ENCODE measurements around the gene NOP10. TPM values are rescaled to one million over a fixed set of nuclear protein-coding genes. Genes with fewer than 3 reads are reported as not detected.

The NOP10 gene
- total RNA-seq, 3 donors from 2014 or later (not counting 1 experiment from before 2014, with no cell fraction given), result 56.6 to 69.9 (median 56.7) TPM

DNA sequence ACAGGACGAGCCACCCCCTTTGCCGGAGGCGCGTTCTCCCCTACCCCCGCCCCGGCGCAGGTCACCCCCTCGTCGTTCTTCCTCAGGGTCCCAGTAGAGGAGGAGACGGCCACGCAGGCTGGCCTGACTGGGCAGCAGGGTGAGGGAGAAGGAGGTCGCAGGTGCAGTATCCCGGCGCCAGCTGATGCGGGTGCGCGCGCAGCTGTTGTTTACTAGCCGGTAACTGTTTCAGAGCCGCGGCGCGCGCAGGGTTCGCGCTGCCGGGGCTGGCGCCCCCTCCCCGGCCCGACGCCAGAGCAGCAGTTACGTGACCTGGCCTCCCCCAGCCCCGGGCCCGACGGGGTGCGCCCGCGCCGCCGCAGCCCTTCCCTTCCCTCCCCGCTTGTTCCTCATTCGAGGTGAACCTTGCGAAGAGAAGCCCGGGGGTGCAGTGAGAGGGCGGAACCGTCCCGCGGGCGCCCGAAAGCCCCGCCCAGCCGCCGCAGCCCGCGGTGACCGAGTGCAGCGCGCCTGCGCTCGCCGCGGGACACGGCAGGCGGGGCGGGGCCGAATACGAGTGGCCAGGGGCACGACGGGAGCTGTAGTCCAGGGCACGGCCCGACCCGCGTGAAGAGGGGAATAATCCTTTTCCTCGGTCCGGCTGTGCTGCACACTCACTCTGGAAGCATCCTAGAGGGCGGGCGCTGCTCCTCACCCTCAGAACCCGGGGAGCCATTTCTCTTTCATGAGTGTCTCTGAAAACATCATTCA is 5.2 kb downstream of the NOP10 start, which contains the start of gene SLC12A6:
SLC12A6 (minus strand) TSS at position 225 of the 750 bp plus-strand sequence. CDS start 1,101 bp downstream, outside the sequence.
- DNase-seq (peak; percentile 91 to 95), ATAC-seq (peak; percentile 84 to 94 (median 91))
- H3K9me3 Mint-ChIP-seq, result no peaks in the 10 kb centered on the region
- no peaks in the 10 kb centered on the region for H3K27me3 ChIP-seq (ENCODE audit: control insufficient read depth, insufficient read depth, low read length)
- TF ChIP-seq, protein P1, sequence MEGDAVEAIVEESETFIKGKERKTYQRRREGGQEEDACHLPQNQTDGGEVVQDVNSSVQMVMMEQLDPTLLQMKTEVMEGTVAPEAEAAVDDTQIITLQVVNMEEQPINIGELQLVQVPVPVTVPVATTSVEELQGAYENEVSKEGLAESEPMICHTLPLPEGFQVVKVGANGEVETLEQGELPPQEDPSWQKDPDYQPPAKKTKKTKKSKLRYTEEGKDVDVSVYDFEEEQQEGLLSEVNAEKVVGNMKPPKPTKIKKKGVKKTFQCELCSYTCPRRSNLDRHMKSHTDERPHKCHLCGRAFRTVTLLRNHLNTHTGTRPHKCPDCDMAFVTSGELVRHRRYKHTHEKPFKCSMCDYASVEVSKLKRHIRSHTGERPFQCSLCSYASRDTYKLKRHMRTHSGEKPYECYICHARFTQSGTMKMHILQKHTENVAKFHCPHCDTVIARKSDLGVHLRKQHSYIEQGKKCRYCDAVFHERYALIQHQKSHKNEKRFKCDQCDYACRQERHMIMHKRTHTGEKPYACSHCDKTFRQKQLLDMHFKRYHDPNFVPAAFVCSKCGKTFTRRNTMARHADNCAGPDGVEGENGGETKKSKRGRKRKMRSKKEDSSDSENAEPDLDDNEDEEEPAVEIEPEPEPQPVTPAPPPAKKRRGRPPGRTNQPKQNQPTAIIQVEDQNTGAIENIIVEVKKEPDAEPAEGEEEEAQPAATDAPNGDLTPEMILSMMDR (IDR thresholded peaks at IDR 0.05), result no peak
- under 1% methylated on average over 78 of the region's 78 CpGs for WGBS (ENCODE audit: insufficient coverage)
- intact Hi-C loops (cut with micrococcal nuclease), result loop anchor here (2.0 to 5.0 kb wide), 2 partner anchors 113 to 235 kb away; partner anchors contain the start of genes EMC4, EMC7 and PGBD4
- no peaks in the 10 kb centered on the region for H3K9me3 ChIP-seq (ENCODE audit: control insufficient read depth, insufficient read depth, low read length)
- H3K4me1 ChIP-seq (ENCODE audit: control insufficient read depth, insufficient read depth, low read length), result peaks cover 41% of the 10 kb centered on the region
- peak within 1 kb of the TSS; percentile 79 for H3K4me3 ChIP-seq (ENCODE audit: low read length)
- H3K4me3 Mint-ChIP-seq, result peak within 1 kb of the TSS; percentile 97
- peak within 1 kb of the TSS; percentile 92 to 95 for H3K27ac Mint-ChIP-seq
- no peaks in the 10 kb centered on the region for H3K36me3 Mint-ChIP-seq
- H3K4me1 Mint-ChIP-seq, result peaks cover 47 to 52% of the 10 kb centered on the region in 2 donors
- H3K36me3 ChIP-seq (ENCODE audit: control insufficient read depth, insufficient read depth, low read length), result peaks cover 23% of the 10 kb centered on the region
- no peaks in the 10 kb centered on the region for H3K27me3 Mint-ChIP-seq (ENCODE audit: low read depth in 2 of 2)
- H3K27ac ChIP-seq (ENCODE audit: low read length), result peak within 1 kb of the TSS; percentile 76

DNA sequence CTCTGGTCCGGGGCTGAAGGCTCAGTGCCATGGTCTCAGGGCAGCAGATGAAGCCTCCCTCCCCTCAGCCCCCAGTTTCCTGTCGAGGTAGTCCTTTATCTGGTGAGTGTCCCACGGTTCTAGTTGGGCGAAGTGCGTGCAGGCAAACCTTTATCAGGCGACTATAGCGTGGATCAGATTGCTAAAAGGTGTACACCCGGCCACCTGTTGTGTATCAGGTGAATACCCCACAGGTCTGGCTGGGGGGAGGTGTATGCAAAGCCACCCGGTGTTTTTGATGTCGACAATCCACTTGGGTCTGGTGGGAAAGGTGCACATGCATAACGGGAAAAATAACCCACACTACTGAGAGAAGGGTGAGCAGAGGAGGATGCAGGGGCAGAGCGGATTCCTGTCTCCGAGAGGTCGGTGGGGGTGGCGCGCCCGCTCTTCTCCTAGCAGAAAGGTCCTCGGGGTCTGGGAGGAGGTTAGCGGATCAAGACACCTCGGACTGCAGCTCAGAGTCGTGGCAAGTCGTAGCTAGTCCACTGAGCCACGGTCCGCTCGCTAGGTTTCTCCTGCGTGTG is 5.9 kb downstream of the NOP10 start:
- TF ChIP-seq, protein P1 (IDR thresholded peaks at IDR 0.05), result no peak
- Mint-ChIP-seq H3K36me3 (no peaks in the 10 kb centered on the region), H3K4me3 (peak overlapping the region; percentile 97), H3K4me1 (peaks cover 52 to 55% of the 10 kb centered on the region in 2 donors), H3K27ac (peak overlapping the region; percentile 92 to 95), H3K9me3 (no peaks in the 10 kb centered on the region), H3K27me3 (ENCODE audit: low read depth in 2 of 2) (no peaks in the 10 kb centered on the region)
- Histone ChIP-seq H3K27me3 (ENCODE audit: control insufficient read depth, insufficient read depth, low read length) (no peaks in the 10 kb centered on the region), H3K36me3 (ENCODE audit: control insufficient read depth, insufficient read depth, low read length) (peaks cover 23% of the 10 kb centered on the region), H3K9me3 (ENCODE audit: control insufficient read depth, insufficient read depth, low read length) (no peaks in the 10 kb centered on the region), H3K27ac (ENCODE audit: low read length) (peak overlapping the region; percentile 76), H3K4me1 (ENCODE audit: control insufficient read depth, insufficient read depth, low read length) (peaks cover 44% of the 10 kb centered on the region), H3K4me3 (ENCODE audit: low read length) (peak overlapping the region; percentile 79)
- under 1% methylated on average over 23 of the region's 26 CpGs for WGBS (ENCODE audit: insufficient coverage)
- peak in 2 of 3 donors; percentile 0 to 1 for ATAC-seq
- intact Hi-C loops (cut with micrococcal nuclease), result loop anchor here (5.0 kb wide), 1 partner anchor 235 kb away; the partner anchor contains the start of genes EMC7 and PGBD4
- peak in 1 of 2 donors; percentile 53 for DNase-seq

DNA sequence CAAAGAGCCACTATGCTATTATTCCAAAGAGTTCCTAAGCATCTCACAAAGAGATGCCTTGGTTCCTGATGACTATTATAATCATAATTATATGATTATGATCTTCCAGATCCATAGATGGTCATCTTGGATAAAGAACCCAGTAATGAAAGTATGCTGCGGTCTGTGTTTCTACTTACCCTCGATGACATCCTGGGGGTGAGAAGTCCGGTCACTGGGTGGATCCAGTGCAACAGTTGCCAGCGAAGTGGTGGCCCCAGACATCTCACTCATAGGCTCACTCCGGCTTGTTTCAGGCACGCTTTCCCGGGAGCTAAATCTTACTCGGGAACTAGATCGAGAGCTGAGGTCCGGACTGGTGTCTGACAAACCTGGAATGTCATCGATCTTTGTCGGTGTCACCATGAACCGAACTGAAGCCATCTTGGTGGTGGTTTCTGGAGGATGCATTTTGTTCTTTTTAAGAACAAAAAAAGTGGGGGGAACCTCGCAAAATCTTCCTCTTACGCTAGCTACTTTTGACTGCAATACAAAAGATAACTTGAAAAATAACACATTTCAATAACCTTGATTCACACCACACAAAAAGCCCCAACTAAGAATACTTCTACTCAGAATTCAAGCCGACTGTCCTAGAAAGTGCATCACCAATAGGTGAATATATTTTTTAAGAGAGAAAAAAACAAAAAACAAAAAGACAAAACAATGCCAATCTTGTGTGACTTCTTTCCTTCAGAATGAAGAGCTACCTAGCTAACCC is 6.5 kb downstream of the NOP10 start:
- H3K27me3 Mint-ChIP-seq (ENCODE audit: low read depth in 2 of 2), result no peaks in the 10 kb centered on the region
- intact Hi-C loops (cut with micrococcal nuclease), result loop anchor here (5.0 kb wide), 1 partner anchor 234 kb away; the partner anchor contains the start of genes EMC7 and PGBD4
- DNase-seq (peak in 1 of 2 donors; percentile 24), ATAC-seq (no peak)
- H3K27ac ChIP-seq (ENCODE audit: low read length), result peak overlapping the region; percentile 76
- H3K9me3 ChIP-seq (ENCODE audit: control insufficient read depth, insufficient read depth, low read length), result no peaks in the 10 kb centered on the region
- peak overlapping the region; percentile 92 to 95 for H3K27ac Mint-ChIP-seq
- peaks cover 39% of the 10 kb centered on the region for H3K4me1 ChIP-seq (ENCODE audit: control insufficient read depth, insufficient read depth, low read length)
- peak overlapping the region; percentile 79 for H3K4me3 ChIP-seq (ENCODE audit: low read length)
- H3K4me1 Mint-ChIP-seq, result peaks cover 52 to 55% of the 10 kb centered on the region in 2 donors
- no peaks in the 10 kb centered on the region for H3K27me3 ChIP-seq (ENCODE audit: control insufficient read depth, insufficient read depth, low read length)
- no peaks in the 10 kb centered on the region for H3K36me3 Mint-ChIP-seq
- TF ChIP-seq, protein P1 (IDR thresholded peaks at IDR 0.05), result no peak
- H3K36me3 ChIP-seq (ENCODE audit: control insufficient read depth, insufficient read depth, low read length), result peaks cover 19% of the 10 kb centered on the region
- peak overlapping the region; percentile 97 for H3K4me3 Mint-ChIP-seq
- WGBS (ENCODE audit: insufficient coverage), result 54% methylated on average over 15 of the region's 16 CpGs
- no peaks in the 10 kb centered on the region for H3K9me3 Mint-ChIP-seq

All from natural killer cell (primary cell).